Thymus (tissue), 14 donors: ENCODE measurements around the gene ADAMTS20. TPM values are rescaled to one million over a fixed set of nuclear protein-coding genes. Genes with fewer than 3 reads are reported as not detected.

Experiments
- DNase-seq, 9 donors: peaks; one replicate each; pipeline ENCODE4 v3.0.0-alpha.2; 2013; ENCODE audit warnings: low spot score in 9 of 9, low read depth in 6 of 9, missing footprints in 1 of 9
- H3K27ac ChIP-seq, 2 donors: one replicate each; pipeline ENCODE4 v1.5.1; 2013; ENCODE audit warnings: control low read depth in 1 of 2, low read depth in 1 of 2, low read length in 1 of 2, mild to moderate bottlenecking in 1 of 2, moderate library complexity in 1 of 2
- H3K27me3 ChIP-seq, 2 donors: one replicate each; pipeline ENCODE4 v1.5.1; 2013; ENCODE audit warnings: low read length in 1 of 2; ENCODE audit not compliant: control insufficient read depth in 2 of 2, insufficient read depth in 1 of 2
- H3K36me3 ChIP-seq, 2 donors: one replicate each; pipeline ENCODE4 v1.5.1; 2013; ENCODE audit warnings: low read length in 1 of 2, mild to moderate bottlenecking in 1 of 2, moderate library complexity in 1 of 2; ENCODE audit not compliant: control insufficient read depth in 2 of 2, insufficient read depth in 2 of 2
- H3K4me1 ChIP-seq, 2 donors: one replicate each; pipeline ENCODE4 v1.5.1; 2013; ENCODE audit warnings: low read length in 2 of 2; ENCODE audit not compliant: control insufficient read depth in 2 of 2, insufficient read depth in 2 of 2
- H3K4me3 ChIP-seq, 2 donors: one replicate each; pipeline ENCODE4 v1.5.1; 2013; ENCODE audit warnings: low read length in 2 of 2, control low read depth in 1 of 2, mild to moderate bottlenecking in 1 of 2
- H3K9me3 ChIP-seq, 2 donors: one replicate each; pipeline ENCODE4 v1.5.1; 2013; ENCODE audit warnings: low read length in 1 of 2, mild to moderate bottlenecking in 1 of 2; ENCODE audit not compliant: control insufficient read depth in 2 of 2, insufficient read depth in 1 of 2
- WGBS: extraction: QIAGEN DNeasy Blood & Tissue Kit; methylation state at CpG from one replicate; pipeline ENCODE4 v1.1.7; 2013; 5-methylcytosine and 5-hydroxymethylcytosine counted together
- long read RNA-seq, 10 donors: transcript quantifications; one replicate each; lab custom pipeline, GENCODE V29; 2026
- polyA plus RNA-seq: library from polyadenylated mRNA; stranded (reverse); fragments of 200-250 nt; gene quantifications from one replicate; pipeline ENCODE4 v1.2.3, GENCODE V29; 2013
- total RNA-seq: library from RNA; stranded (reverse); fragments of 120-200 nt; gene quantifications from one replicate; pipeline ENCODE4 v1.2.4, GENCODE V29; 2013
- donor health status: healthy.

The ADAMTS20 gene
- total RNA-seq: 0.09 TPM
- polyA plus RNA-seq: under 0.01 TPM
- long read RNA-seq, donor 1: 0 reads
- long read RNA-seq, donor 2: 0 reads
- long read RNA-seq, donor 3: 0 reads
- long read RNA-seq, donor 4: 0 reads
- long read RNA-seq, donor 5: 0 reads
- long read RNA-seq, donor 6: 0 reads
- long read RNA-seq, donor 7: 0 reads
- long read RNA-seq, donor 8: 0 reads
- long read RNA-seq, donor 9: 0 reads
- long read RNA-seq, donor 10: 0 reads

- Histone ChIP-seq H3K27me3 (peaks cover 16 to 30% of the 10 kb centered on the region in 2 donors), H3K27ac (no peak within 1 kb of the TSS)
- 4% methylated on average over 51 of the region's 51 CpGs for WGBS
Observed at GRCh38 chr12:43551971-43552559, at the start of gene ADAMTS20. ADAMTS20 (minus strand) TSS chr12:43552203; CDS start chr12:43551921, 282 bp downstream.

GRCh38 chr12:43599708-43600107, 47.7 kb upstream of the ADAMTS20 start:
- H3K4me1 ChIP-seq: no peaks in the 10 kb centered on the region
- H3K4me3 ChIP-seq: no peak overlapping the region
- DNase-seq: no peak
- WGBS: 96% methylated on average over 1 of the region's 1 CpG
- H3K27ac ChIP-seq: no peak overlapping the region
- no peaks in the 10 kb centered on the region for H3K27me3 ChIP-seq
- H3K9me3 ChIP-seq: no peaks in the 10 kb centered on the region
- H3K36me3 ChIP-seq: no peaks in the 10 kb centered on the region

More at GRCh38 chr12:43551971-43552559, at the start of gene ADAMTS20:
- no peaks in the 10 kb centered on the region for H3K4me1 ChIP-seq
- H3K36me3 ChIP-seq: no peaks in the 10 kb centered on the region
- peaks cover 0 to 2% of the 10 kb centered on the region in 2 donors for H3K9me3 ChIP-seq
- no peak for DNase-seq
- no peak within 1 kb of the TSS for H3K4me3 ChIP-seq

GRCh38 chr12:43599066-43599465, 47.1 kb upstream of the ADAMTS20 start:
- DNase-seq: no peak
- WGBS: 94% methylated on average over 3 of the region's 3 CpGs
- no peak overlapping the region for H3K4me3 ChIP-seq
- H3K27ac ChIP-seq: no peak overlapping the region
- no peaks in the 10 kb centered on the region for H3K27me3 ChIP-seq
- no peaks in the 10 kb centered on the region for H3K36me3 ChIP-seq
- H3K9me3 ChIP-seq: no peaks in the 10 kb centered on the region
- no peaks in the 10 kb centered on the region for H3K4me1 ChIP-seq

- no peaks in the 10 kb centered on the region for H3K27me3 ChIP-seq
- no peak overlapping the region for H3K4me3 ChIP-seq
- H3K27ac ChIP-seq: no peak overlapping the region
Observed at GRCh38 chr12:43590307-43590706, 38.3 kb upstream of the ADAMTS20 start.

GRCh38 chr12:43586646-43587245, 34.7 kb upstream of the ADAMTS20 start:
- H3K36me3 ChIP-seq: no peaks in the 10 kb centered on the region
- no peak for DNase-seq
- no peaks in the 10 kb centered on the region for H3K9me3 ChIP-seq
- H3K27me3 ChIP-seq: no peaks in the 10 kb centered on the region
- 93% methylated on average over 7 of the region's 7 CpGs for WGBS
- no peak overlapping the region for H3K27ac ChIP-seq
- H3K4me3 ChIP-seq: no peak overlapping the region
- no peaks in the 10 kb centered on the region for H3K4me1 ChIP-seq

More at GRCh38 chr12:43590307-43590706, 38.3 kb upstream of the ADAMTS20 start:
- no peaks in the 10 kb centered on the region for H3K9me3 ChIP-seq
- H3K36me3 ChIP-seq: no peaks in the 10 kb centered on the region
- WGBS: 49% methylated on average over 1 of the region's 1 CpG
- no peaks in the 10 kb centered on the region for H3K4me1 ChIP-seq
- no peak for DNase-seq

GRCh38 chr12:43585676-43586075, 33.7 kb upstream of the ADAMTS20 start:
- Histone ChIP-seq H3K9me3 (no peaks in the 10 kb centered on the region), H3K4me3 (no peak overlapping the region), H3K36me3 (no peaks in the 10 kb centered on the region), H3K4me1 (no peaks in the 10 kb centered on the region), H3K27me3 (no peaks in the 10 kb centered on the region), H3K27ac (no peak overlapping the region)
- 83% methylated on average over 2 of the region's 2 CpGs for WGBS
- DNase-seq: no peak

- Histone ChIP-seq H3K9me3 (no peaks in the 10 kb centered on the region), H3K27me3 (no peaks in the 10 kb centered on the region), H3K27ac (no peak overlapping the region), H3K4me1 (no peaks in the 10 kb centered on the region), H3K4me3 (no peak overlapping the region), H3K36me3 (no peaks in the 10 kb centered on the region)
- WGBS: 83% methylated on average over 5 of the region's 5 CpGs
- no peak for DNase-seq
Observed at GRCh38 chr12:43580601-43581000, 28.6 kb upstream of the ADAMTS20 start.

- Histone ChIP-seq H3K27me3 (no peaks in the 10 kb centered on the region), H3K27ac (no peak overlapping the region), H3K4me1 (no peaks in the 10 kb centered on the region), H3K4me3 (no peak overlapping the region), H3K36me3 (no peaks in the 10 kb centered on the region), H3K9me3 (no peaks in the 10 kb centered on the region)
- WGBS: 60% methylated on average over 4 of the region's 4 CpGs
- DNase-seq: peak in 1 of 9 donors; percentile 1
Observed at GRCh38 chr12:43579206-43579605, 27.2 kb upstream of the ADAMTS20 start.

- WGBS: 84% methylated on average over 3 of the region's 3 CpGs
- peak in 1 of 9 donors; percentile 1 for DNase-seq
- Histone ChIP-seq H3K36me3 (no peaks in the 10 kb centered on the region), H3K27ac (peak overlapping the region in 1 of 2 donors; percentile 32), H3K9me3 (no peaks in the 10 kb centered on the region), H3K27me3 (no peaks in the 10 kb centered on the region), H3K4me3 (no peak overlapping the region), H3K4me1 (no peaks in the 10 kb centered on the region)
Observed at GRCh38 chr12:43578782-43579181, 26.8 kb upstream of the ADAMTS20 start.
